Esophagus squamous epithelium (tissue), 5 donors: ENCODE data around the gene FNDC3B. TPM values are rescaled to one million over a fixed set of nuclear protein-coding genes. Genes with fewer than 3 reads are reported as not detected.

Source experiments
- DNase-seq: peaks from one replicate; lab custom pipeline; 2025; lab: John Stamatoyannopoulos, UW
- H3K27ac ChIP-seq, 4 donors: fragments of 200-600 bp; sonication (generic); one replicate each; pipeline ENCODE4 v1.5.1; 2016 to 2019; ENCODE audit warnings: mild to moderate bottlenecking in 1 of 4
- H3K27me3 ChIP-seq, 4 donors: fragments of 200-600 bp; sonication (generic); 1 replicate in 3 of 4; 2 replicates in 1 of 4; pipeline versions ENCODE4 v1.5.1 to v1.6.0; 2017 to 2021; ENCODE audit warnings: antibody characterized with exemption in 1 of 4
- H3K36me3 ChIP-seq, 3 donors: fragments of 200-600 bp; sonication (generic); one replicate each; pipeline ENCODE4 v1.5.1; 2016 to 2019
- H3K4me1 ChIP-seq, 3 donors: fragments of 200-600 bp; sonication (generic); one replicate each; pipeline ENCODE4 v1.5.1; 2017 to 2019
- H3K4me3 ChIP-seq, 4 donors: fragments of 200-600 bp; sonication (generic); 1 replicate in 3 of 4; 2 replicates in 1 of 4; pipeline ENCODE4 v1.5.1; 2016 to 2019; ENCODE audit warnings: mild to moderate bottlenecking in 2 of 4, moderate library complexity in 1 of 4
- H3K9me3 ChIP-seq, 3 donors: fragments of 200-600 bp; sonication (generic); one replicate each; pipeline ENCODE4 v1.5.1; 2016 to 2019
- POLR2A ChIP-seq, 4 donors: fragments of 450-650 bp; IDR thresholded peaks; one replicate each; pipeline ENCODE4 v1.6.1; 2017; ENCODE audit warnings: antibody characterized with exemption in 4 of 4, mild to moderate bottlenecking in 4 of 4, moderate library complexity in 3 of 4
- WGBS, 2 donors: methylation state at CpG; one replicate each; pipeline ENCODE4 v1.1.5; 2018; 5-methylcytosine and 5-hydroxymethylcytosine counted together
- intact Hi-C: fragments of 100-400 bp; cut with DNase I; formaldehyde crosslinking; loops from one replicate; pipeline ENCODE4 v1.15.0; 2022
- total RNA-seq, 4 donors: library from RNA; depleted of rRNA; stranded (reverse); fragments of >200 nt; gene quantifications; one replicate each; pipeline ENCODE4 v1.1.0, GENCODE V29; 2016
- TF ChIP-seq, protein P1 (sequence below), 6 experiments: fragments of 450-650 bp in 4 of 6; fragments of 200-600 bp in 2 of 6; sonication (generic) in 2 of 6; IDR thresholded peaks; one replicate each; pipeline ENCODE4 v1.5.1; 2016 to 2019; ENCODE audit warnings: antibody characterized with exemption in 6 of 6, mild to moderate bottlenecking in 4 of 6, moderate library complexity in 4 of 6
- donor health status: DM: yes; HTN: yes; CAD: no.

FNDC3B gene
- total RNA-seq, 4 donors from 2014 or later = 7.7 to 44.3 (median 20.4) TPM

DNA sequence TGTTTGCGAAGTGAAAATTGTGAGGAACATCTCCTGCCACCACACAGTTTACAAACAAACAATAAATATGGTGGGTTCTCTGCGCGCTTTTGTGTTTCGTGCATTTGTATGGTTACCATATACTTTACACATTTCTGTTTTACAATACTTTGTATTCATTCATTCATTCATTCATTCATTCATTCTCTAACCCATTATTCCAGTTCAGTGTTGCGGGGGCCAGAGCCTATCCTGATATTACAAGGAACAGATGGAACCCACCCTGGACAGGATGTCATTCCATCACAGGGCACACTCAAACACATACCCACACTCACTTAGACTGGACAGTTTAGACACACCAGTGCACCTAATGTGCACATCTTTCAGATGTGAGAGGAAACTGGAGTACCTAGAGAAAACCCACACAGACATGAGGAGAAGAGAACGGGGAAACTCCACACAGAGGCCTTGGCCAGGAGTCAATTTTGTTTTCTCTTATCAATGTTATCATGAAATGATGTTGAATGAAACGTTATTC is 160.5 kb downstream of the FNDC3B start:
- no peak for DNase-seq
- intact Hi-C loops = no loop called here
- TF ChIP-seq POLR2A (IDR thresholded peaks at IDR 0.05) = no peak
- TF ChIP-seq, protein P1, sequence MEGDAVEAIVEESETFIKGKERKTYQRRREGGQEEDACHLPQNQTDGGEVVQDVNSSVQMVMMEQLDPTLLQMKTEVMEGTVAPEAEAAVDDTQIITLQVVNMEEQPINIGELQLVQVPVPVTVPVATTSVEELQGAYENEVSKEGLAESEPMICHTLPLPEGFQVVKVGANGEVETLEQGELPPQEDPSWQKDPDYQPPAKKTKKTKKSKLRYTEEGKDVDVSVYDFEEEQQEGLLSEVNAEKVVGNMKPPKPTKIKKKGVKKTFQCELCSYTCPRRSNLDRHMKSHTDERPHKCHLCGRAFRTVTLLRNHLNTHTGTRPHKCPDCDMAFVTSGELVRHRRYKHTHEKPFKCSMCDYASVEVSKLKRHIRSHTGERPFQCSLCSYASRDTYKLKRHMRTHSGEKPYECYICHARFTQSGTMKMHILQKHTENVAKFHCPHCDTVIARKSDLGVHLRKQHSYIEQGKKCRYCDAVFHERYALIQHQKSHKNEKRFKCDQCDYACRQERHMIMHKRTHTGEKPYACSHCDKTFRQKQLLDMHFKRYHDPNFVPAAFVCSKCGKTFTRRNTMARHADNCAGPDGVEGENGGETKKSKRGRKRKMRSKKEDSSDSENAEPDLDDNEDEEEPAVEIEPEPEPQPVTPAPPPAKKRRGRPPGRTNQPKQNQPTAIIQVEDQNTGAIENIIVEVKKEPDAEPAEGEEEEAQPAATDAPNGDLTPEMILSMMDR (IDR thresholded peaks at IDR 0.05) = no peak
- no peaks in the 10 kb centered on the region for H3K27me3 ChIP-seq
- H3K4me1 ChIP-seq = peaks cover 9 to 55% (median 23%) of the 10 kb centered on the region in 3 donors
- H3K4me3 ChIP-seq = no peak overlapping the region
- no peak overlapping the region for H3K27ac ChIP-seq
- WGBS, 2 donors = 87 to 91% methylated on average over 7 of the region's 7 CpGs
- no peaks in the 10 kb centered on the region for H3K9me3 ChIP-seq
- no peaks in the 10 kb centered on the region for H3K36me3 ChIP-seq

DNA sequence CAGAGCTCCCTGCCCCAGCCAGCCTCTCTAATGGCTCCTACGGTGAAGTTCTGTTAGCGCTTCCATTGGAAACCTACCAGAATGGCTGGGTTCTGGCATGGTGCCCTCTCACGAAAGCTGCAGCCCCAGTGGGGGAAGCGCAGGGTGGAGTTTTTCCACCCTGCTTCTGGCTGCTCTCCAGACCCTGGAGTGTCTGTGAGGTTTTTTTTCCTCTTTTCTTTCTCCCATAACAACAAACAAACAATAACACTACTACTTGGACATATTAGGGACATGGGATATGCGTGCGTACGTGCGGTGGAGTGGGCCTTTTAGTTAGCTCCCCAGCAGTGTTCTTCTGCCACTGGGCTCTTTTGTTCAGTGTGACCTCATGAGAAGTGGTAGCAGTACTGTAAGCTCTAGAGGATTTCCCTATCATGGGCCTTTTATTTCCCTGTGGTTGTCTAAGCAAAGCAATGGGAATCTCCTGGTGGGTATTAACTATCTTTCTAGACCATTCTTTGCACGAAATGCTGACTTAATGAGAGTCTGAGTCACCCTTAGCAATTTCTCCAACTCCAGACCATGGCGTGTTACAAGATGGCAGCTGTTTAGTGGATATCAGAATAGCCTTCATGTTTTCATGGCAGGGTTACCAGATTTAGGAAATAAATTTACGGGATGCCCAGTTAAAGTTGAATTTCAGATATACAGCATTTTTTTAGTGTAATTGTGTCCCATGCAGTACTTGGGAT is 161.9 kb downstream of the FNDC3B start:
- Histone ChIP-seq H3K27me3 (no peaks in the 10 kb centered on the region), H3K4me3 (no peak overlapping the region), H3K9me3 (no peaks in the 10 kb centered on the region), H3K36me3 (no peaks in the 10 kb centered on the region), H3K27ac (peak overlapping the region; percentile 49 to 82 (median 78)), H3K4me1 (peaks cover 9 to 50% (median 25%) of the 10 kb centered on the region in 3 donors)
- TF ChIP-seq, protein P1 (IDR thresholded peaks at IDR 0.05) = no peak
- TF ChIP-seq POLR2A (IDR thresholded peaks at IDR 0.05) = no peak
- 53 to 64% methylated on average over 10 to 11 of the region's 11 CpGs for WGBS, 2 donors
- intact Hi-C loops = no loop called here
- DNase-seq = no peak

DNA sequence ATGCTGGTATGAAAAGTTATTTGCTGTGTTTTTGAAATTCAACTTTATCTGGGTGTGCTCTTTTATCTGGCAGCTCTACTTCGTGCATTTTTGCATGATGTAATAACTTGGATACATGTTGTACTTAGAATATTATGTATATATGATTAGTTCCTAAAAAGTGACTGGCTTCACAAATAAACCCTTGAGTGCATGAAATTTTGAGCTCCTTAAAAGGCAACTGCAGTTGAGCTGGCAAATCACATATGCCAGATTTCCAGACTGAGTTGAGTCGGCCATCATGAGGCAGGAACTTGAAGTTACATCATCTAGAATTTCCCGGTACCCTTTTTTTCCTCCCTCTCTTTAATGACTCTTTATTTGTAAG is 162.5 kb downstream of the FNDC3B start:
- WGBS, 2 donors = 30 to 41% methylated on average over 3 of the region's 3 CpGs
- intact Hi-C loops = no loop called here
- Histone ChIP-seq H3K27ac (peak overlapping the region; percentile 49 to 82 (median 78)), H3K36me3 (no peaks in the 10 kb centered on the region), H3K4me1 (peaks cover 9 to 50% (median 25%) of the 10 kb centered on the region in 3 donors), H3K27me3 (no peaks in the 10 kb centered on the region), H3K4me3 (no peak overlapping the region), H3K9me3 (no peaks in the 10 kb centered on the region)
- TF ChIP-seq POLR2A (IDR thresholded peaks at IDR 0.05) = no peak
- TF ChIP-seq, protein P1 (IDR thresholded peaks at IDR 0.05) = no peak
- no peak for DNase-seq

DNA sequence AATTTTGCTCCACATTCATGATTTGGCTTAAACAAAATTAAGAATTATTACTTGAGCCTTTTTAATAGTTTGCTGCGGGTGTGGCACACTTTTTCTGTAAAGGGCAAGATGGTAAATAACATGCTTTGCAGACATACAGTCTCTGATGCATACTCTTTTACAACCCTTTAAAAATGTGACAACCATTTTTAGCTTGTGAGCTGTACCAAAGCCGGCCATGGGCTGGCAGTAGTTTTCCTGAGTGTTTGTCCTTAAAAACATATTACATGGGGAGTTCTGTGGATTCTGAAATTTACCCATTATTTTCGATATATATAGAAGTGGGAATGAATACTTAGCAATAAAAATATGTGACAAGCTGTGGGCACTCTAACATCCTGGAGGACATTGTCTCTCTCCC is 163.4 kb downstream of the FNDC3B start:
- TF ChIP-seq POLR2A (IDR thresholded peaks at IDR 0.05) = no peak
- TF ChIP-seq, protein P1 (IDR thresholded peaks at IDR 0.05) = no peak
- H3K4me3 ChIP-seq = no peak overlapping the region
- intact Hi-C loops = no loop called here
- DNase-seq = no peak
- WGBS, 2 donors = 84 to 86% methylated on average over 3 of the region's 3 CpGs
- no peaks in the 10 kb centered on the region for H3K27me3 ChIP-seq
- no peaks in the 10 kb centered on the region for H3K9me3 ChIP-seq
- H3K27ac ChIP-seq = peak overlapping the region in 3 of 4 donors; percentile 59 to 80 (median 76)
- no peaks in the 10 kb centered on the region for H3K36me3 ChIP-seq
- peaks cover 9 to 50% (median 25%) of the 10 kb centered on the region in 3 donors for H3K4me1 ChIP-seq

DNA sequence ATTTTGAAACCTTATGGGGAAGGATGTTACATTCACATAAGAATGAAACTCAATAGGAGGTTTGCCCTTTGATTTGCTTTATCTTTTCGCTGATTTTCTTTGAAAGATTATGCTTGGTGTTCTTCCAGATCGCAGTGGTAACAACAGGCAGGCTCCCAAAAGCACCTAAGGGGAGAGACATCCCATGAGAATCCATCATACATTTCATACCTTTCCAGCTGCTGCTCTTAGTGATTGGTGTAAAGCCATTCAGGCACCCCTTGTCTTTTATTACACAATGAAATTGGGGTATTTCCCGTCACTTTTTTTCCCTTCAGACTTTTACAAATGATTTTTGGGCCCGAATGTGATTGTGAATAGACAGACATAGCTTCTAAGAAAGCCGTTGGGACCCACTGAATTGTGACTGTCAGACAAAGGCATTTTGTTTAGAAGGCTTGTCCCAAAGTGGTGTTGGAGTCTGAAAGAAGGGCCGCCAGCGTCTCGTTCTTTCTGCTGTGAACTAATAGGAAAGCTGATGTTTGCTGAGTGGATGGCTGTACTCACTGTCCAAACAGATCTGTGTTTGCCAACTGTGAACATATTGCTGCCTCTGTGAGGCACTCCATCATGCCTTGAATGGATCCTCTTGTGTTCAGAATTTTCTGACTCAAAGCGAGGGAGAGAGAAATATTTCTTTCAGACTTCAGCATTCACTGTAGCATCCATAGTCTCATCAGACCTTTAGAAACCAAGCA is 164.3 kb downstream of the FNDC3B start:
- Histone ChIP-seq H3K36me3 (no peaks in the 10 kb centered on the region), H3K27me3 (no peaks in the 10 kb centered on the region), H3K4me1 (peaks cover 9 to 50% (median 25%) of the 10 kb centered on the region in 3 donors), H3K4me3 (no peak overlapping the region), H3K9me3 (no peaks in the 10 kb centered on the region), H3K27ac (peak overlapping the region; percentile 39 to 80 (median 68))
- intact Hi-C loops = no loop called here
- DNase-seq = no peak
- 40 to 51% methylated on average over 9 of the region's 9 CpGs for WGBS, 2 donors
- TF ChIP-seq, protein P1 (IDR thresholded peaks at IDR 0.05) = no peak
- no peak for TF ChIP-seq POLR2A (IDR thresholded peaks at IDR 0.05)
